Trophoblast cell (in vitro differentiated cells and primary cell): ENCODE data around the gene RHEB.

ENCODE experiments used
- DNase-seq, 2 donors: peaks; one replicate each; pipeline ENCODE4 v3.0.0-alpha.2; 2016
- H2AFZ ChIP-seq: 2 replicates; pipeline ENCODE4 v1.6.1; 2013; ENCODE audit warnings: low read length, moderate library complexity, mild to moderate bottlenecking; ENCODE audit not compliant: insufficient read depth, poor library complexity
- H2AK5ac ChIP-seq: 2 replicates; pipeline ENCODE4 v1.6.1; 2013; ENCODE audit warnings: mild to moderate bottlenecking, low read length
- H2BK120ac ChIP-seq: 2 replicates; pipeline ENCODE4 v1.6.1; 2013; ENCODE audit warnings: low read length, mild to moderate bottlenecking, moderate library complexity; ENCODE audit not compliant: insufficient read depth, poor library complexity
- H2BK12ac ChIP-seq: 2 replicates; pipeline ENCODE4 v1.6.1; 2013; ENCODE audit warnings: mild to moderate bottlenecking, low read length, moderate library complexity
- H2BK5ac ChIP-seq: 2 replicates; pipeline ENCODE4 v1.6.1; 2013; ENCODE audit warnings: low read length, low read depth, moderate library complexity, mild to moderate bottlenecking; ENCODE audit not compliant: poor library complexity
- H3K14ac ChIP-seq: 2 replicates; pipeline ENCODE4 v1.6.1; 2013; ENCODE audit warnings: mild to moderate bottlenecking, low read length
- H3K18ac ChIP-seq: 2 replicates; pipeline ENCODE4 v1.6.1; 2013; ENCODE audit warnings: mild to moderate bottlenecking, low read length
- H3K23ac ChIP-seq: 2 replicates; pipeline ENCODE4 v1.6.1; 2013; ENCODE audit warnings: low read length
- H3K27ac ChIP-seq: 2 replicates; pipeline ENCODE4 v1.5.1; 2013; ENCODE audit warnings: low read depth, mild to moderate bottlenecking, inconsistent platforms, low read length, moderate library complexity
- H3K27me3 ChIP-seq: 2 replicates; pipeline ENCODE4 v1.6.1; 2013; ENCODE audit warnings: inconsistent platforms, mild to moderate bottlenecking, low read length, moderate library complexity; ENCODE audit not compliant: insufficient read depth
- H3K36me3 ChIP-seq, 2 experiments: 1 replicate in 1 of 2; 2 replicates in 1 of 2; pipeline ENCODE4 v1.6.1; 2013; ENCODE audit warnings: low read length in 2 of 2, mild to moderate bottlenecking in 2 of 2, moderate library complexity in 1 of 2; ENCODE audit not compliant: insufficient read depth in 2 of 2, control insufficient read depth in 1 of 2
- H3K4ac ChIP-seq: 2 replicates; pipeline ENCODE4 v1.6.1; 2013; ENCODE audit warnings: low read depth, mild to moderate bottlenecking, low read length, moderate library complexity
- H3K4me1 ChIP-seq, 2 experiments: 1 replicate in 1 of 2; 2 replicates in 1 of 2; pipeline ENCODE4 v1.6.1; 2013; ENCODE audit warnings: low read length in 2 of 2, mild to moderate bottlenecking in 2 of 2, moderate library complexity in 1 of 2; ENCODE audit not compliant: insufficient read depth in 2 of 2, control insufficient read depth in 1 of 2
- H3K4me2 ChIP-seq: 2 replicates; pipeline ENCODE4 v1.6.1; 2013; ENCODE audit warnings: inconsistent platforms, mild to moderate bottlenecking, low read length, moderate library complexity
- H3K4me3 ChIP-seq: 2 replicates; pipeline ENCODE4 v1.5.1; 2013; ENCODE audit warnings: mild to moderate bottlenecking, low read depth, low read length, inconsistent platforms
- H3K79me1 ChIP-seq: one replicate; pipeline ENCODE4 v1.6.1; 2013; ENCODE audit warnings: low read length
- H3K79me2 ChIP-seq: 2 replicates; pipeline ENCODE4 v1.6.1; 2013; ENCODE audit warnings: low read length, mild to moderate bottlenecking; ENCODE audit not compliant: control insufficient read depth, insufficient read depth, poor library complexity
- H3K9ac ChIP-seq: 2 replicates; pipeline ENCODE4 v1.6.1; 2013; ENCODE audit warnings: mild to moderate bottlenecking, low read length
- H3K9me3 ChIP-seq: 2 replicates; pipeline ENCODE4 v1.6.1; 2013; ENCODE audit warnings: low read depth, mild to moderate bottlenecking, control low read depth, inconsistent platforms, low read length; ENCODE audit not compliant: insufficient read depth
- H4K12ac ChIP-seq: 2 replicates; pipeline ENCODE4 v1.6.1; 2013; ENCODE audit warnings: low read depth, mild to moderate bottlenecking, low read length, moderate library complexity
- H4K8ac ChIP-seq: 2 replicates; pipeline ENCODE4 v1.6.1; 2013; ENCODE audit warnings: low read depth, mild to moderate bottlenecking, low read length, moderate library complexity
- H4K91ac ChIP-seq: one replicate; pipeline ENCODE4 v1.6.1; 2013; ENCODE audit warnings: low read depth, mild to moderate bottlenecking, low read length, moderate library complexity
- WGBS: extraction: QIAGEN DNeasy Blood & Tissue Kit; methylation state at CpG from one replicate; pipeline ENCODE4 v1.1.7; 2013; ENCODE audit warnings: missing lambda C conversion rate; ENCODE audit not compliant: insufficient read length, insufficient coverage; ENCODE audit errors: extremely low coverage; 5-methylcytosine and 5-hydroxymethylcytosine counted together

Gene RHEB

GRCh38 chr7:151469281-151469680, 50.4 kb downstream of the RHEB start:
- H4K8ac ChIP-seq = no peak overlapping the region
- no peak overlapping the region for H4K91ac ChIP-seq
- H3K9ac ChIP-seq = no peak overlapping the region
- H3K27ac ChIP-seq = no peak overlapping the region
- no peak overlapping the region for H2BK5ac ChIP-seq
- no peak overlapping the region for H2AK5ac ChIP-seq
- no peak for DNase-seq
- H3K4me3 ChIP-seq = no peak overlapping the region
- no peaks in the 10 kb centered on the region for H3K79me2 ChIP-seq
- H3K36me3 ChIP-seq = peaks cover 40 to 60% of the 10 kb centered on the region in 2 experiments
- H3K27me3 ChIP-seq = no peaks in the 10 kb centered on the region
- H2BK120ac ChIP-seq = no peak overlapping the region
- H3K23ac ChIP-seq = no peak overlapping the region
- no peaks in the 10 kb centered on the region for H3K4me1 ChIP-seq
- H3K14ac ChIP-seq = no peak overlapping the region
- no peak overlapping the region for H3K18ac ChIP-seq
- no CpG with 5 or more reads among the region's 5 CpGs for WGBS
- H3K4ac ChIP-seq = no peak overlapping the region
- H3K79me1 ChIP-seq = no peaks in the 10 kb centered on the region
- H3K9me3 ChIP-seq = no peaks in the 10 kb centered on the region
- no peak overlapping the region for H2AFZ ChIP-seq
- H4K12ac ChIP-seq = no peak overlapping the region
- no peak overlapping the region for H2BK12ac ChIP-seq
- H3K4me2 ChIP-seq = no peak overlapping the region

- Histone ChIP-seq H2BK5ac (no peak overlapping the region), H3K9me3 (no peaks in the 10 kb centered on the region), H3K4me3 (no peak overlapping the region), H3K79me2 (no peaks in the 10 kb centered on the region), H3K79me1 (no peaks in the 10 kb centered on the region), H3K4me1 (no peaks in the 10 kb centered on the region), H2AK5ac (no peak overlapping the region), H3K27me3 (no peaks in the 10 kb centered on the region), H3K9ac (no peak overlapping the region), H4K8ac (no peak overlapping the region), H4K12ac (no peak overlapping the region), H2BK12ac (no peak overlapping the region), H3K23ac (no peak overlapping the region), H4K91ac (no peak overlapping the region), H2AFZ (no peak overlapping the region), H2BK120ac (no peak overlapping the region), H3K4me2 (no peak overlapping the region), H3K36me3 (peaks cover 42 to 63% of the 10 kb centered on the region in 2 experiments), H3K18ac (no peak overlapping the region), H3K14ac (no peak overlapping the region), H3K27ac (no peak overlapping the region), H3K4ac (no peak overlapping the region)
- WGBS = no CpG with 5 or more reads among the region's 19 CpGs
- no peak for DNase-seq
These were observed 51.3 kb downstream of the RHEB start for GRCh38 chr7:151468217-151469018.

- Histone ChIP-seq H3K27me3 (no peaks in the 10 kb centered on the region), H3K36me3 (peaks cover 34 to 43% of the 10 kb centered on the region in 2 experiments), H3K79me2 (no peaks in the 10 kb centered on the region), H3K14ac (no peak overlapping the region), H3K23ac (no peak overlapping the region), H2BK12ac (no peak overlapping the region), H3K9ac (no peak overlapping the region), H3K79me1 (no peaks in the 10 kb centered on the region), H3K4me1 (peaks cover 5 to 8% of the 10 kb centered on the region in 2 experiments), H3K4me2 (no peak overlapping the region), H2BK120ac (no peak overlapping the region), H4K12ac (no peak overlapping the region), H4K8ac (no peak overlapping the region), H2AK5ac (no peak overlapping the region), H2AFZ (no peak overlapping the region), H3K4ac (no peak overlapping the region), H3K9me3 (peaks cover 3% of the 10 kb centered on the region), H3K27ac (no peak overlapping the region), H2BK5ac (no peak overlapping the region), H3K4me3 (no peak overlapping the region), H4K91ac (no peak overlapping the region), H3K18ac (no peak overlapping the region)
- DNase-seq = no peak
- WGBS = no CpG with 5 or more reads among the region's 8 CpGs
These were observed 54.5 kb downstream of the RHEB start for GRCh38 chr7:151465169-151465568.

GRCh38 chr7:151462306-151462779, 57.4 kb downstream of the RHEB start:
- Histone ChIP-seq H4K8ac (no peak overlapping the region), H2BK120ac (no peak overlapping the region), H4K12ac (no peak overlapping the region), H3K4me2 (no peak overlapping the region), H3K14ac (no peak overlapping the region), H3K4ac (no peak overlapping the region), H3K79me2 (no peaks in the 10 kb centered on the region), H3K4me1 (peaks cover 12 to 20% of the 10 kb centered on the region in 2 experiments), H3K4me3 (no peak overlapping the region), H2AFZ (no peak overlapping the region), H3K79me1 (no peaks in the 10 kb centered on the region), H3K23ac (no peak overlapping the region), H2AK5ac (no peak overlapping the region), H3K9me3 (peaks cover 3% of the 10 kb centered on the region), H3K9ac (no peak overlapping the region), H2BK5ac (no peak overlapping the region), H3K36me3 (peaks cover 19 to 23% of the 10 kb centered on the region in 2 experiments), H2BK12ac (no peak overlapping the region), H3K27me3 (no peaks in the 10 kb centered on the region), H3K18ac (no peak overlapping the region), H4K91ac (no peak overlapping the region), H3K27ac (no peak overlapping the region)
- DNase-seq = no peak
- WGBS = no CpG with 5 or more reads among the region's 1 CpG
